ENCODE measurements around the gene RIT2.

RIT2 gene

DNA sequence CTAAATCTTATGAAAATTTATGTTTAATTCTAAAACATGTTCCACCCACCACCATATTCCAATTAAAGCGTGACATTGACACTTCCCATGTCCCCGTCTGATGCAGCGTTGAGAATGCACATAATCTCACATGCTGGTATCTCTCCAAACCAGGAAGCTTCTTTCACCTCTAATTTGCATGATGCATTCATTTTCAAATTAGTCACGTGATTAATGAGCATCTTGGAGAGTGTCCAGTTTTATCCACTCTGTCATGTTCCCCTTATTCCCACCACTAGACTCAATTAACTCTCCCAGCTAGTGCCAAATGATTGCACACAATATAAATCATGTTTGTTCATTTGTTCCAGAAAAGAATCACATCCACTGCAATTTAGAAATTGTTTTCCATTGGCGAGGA lies 105.8 kb downstream of the RIT2 start:
- DNase-seq, result no peak

DNA sequence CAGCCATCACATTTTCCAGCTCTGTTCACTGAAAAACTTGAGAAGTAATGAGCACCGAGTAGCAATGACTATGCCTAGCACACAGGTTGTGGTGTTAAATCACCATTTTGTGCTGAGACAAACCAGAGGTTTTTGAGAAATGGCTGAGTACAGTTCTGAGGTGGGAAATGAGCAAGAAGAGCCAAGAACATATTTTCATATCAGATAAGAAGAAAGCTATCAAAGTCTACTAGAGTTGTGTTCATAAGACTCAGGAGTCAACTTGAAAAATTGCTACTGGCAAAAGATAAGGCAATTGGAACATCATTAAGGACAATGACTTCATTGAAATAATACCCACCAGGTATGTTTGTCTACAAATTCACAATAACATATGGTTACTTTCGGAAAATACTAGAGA lies 108.1 kb downstream of the RIT2 start:
- DNase-seq, result no peak

- DNase-seq, result no peak
Observed at GRCh38 chr18:43004421-43004820, 111.1 kb downstream of the RIT2 start.

DNA sequence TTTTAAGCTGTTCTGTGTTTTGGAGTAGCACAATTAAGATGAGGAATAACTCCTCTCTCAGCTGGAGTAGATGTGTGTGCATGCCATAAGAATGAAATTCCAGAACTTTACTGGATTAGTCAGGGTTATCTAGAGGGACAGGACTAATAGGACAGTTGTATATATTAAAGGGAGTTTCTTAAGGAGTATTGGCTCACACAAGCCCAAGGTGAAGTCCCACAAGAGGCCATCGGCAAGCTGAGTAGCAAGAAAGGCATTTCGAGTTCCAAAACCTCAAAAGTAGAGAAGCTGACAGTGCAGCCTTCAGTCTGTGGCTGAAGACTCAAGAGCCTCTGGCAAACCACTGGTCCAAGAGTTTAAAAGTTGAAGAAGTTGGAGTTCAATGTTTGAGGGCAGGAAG lies 113.7 kb downstream of the RIT2 start:
- DNase-seq, result no peak

GRCh38 chr18:42996824-42997223 lies 118.7 kb downstream of the RIT2 start:
- no peak for DNase-seq

GRCh38 chr18:42980426-42980825 lies 135.1 kb downstream of the RIT2 start:
- no peak for DNase-seq

DNA sequence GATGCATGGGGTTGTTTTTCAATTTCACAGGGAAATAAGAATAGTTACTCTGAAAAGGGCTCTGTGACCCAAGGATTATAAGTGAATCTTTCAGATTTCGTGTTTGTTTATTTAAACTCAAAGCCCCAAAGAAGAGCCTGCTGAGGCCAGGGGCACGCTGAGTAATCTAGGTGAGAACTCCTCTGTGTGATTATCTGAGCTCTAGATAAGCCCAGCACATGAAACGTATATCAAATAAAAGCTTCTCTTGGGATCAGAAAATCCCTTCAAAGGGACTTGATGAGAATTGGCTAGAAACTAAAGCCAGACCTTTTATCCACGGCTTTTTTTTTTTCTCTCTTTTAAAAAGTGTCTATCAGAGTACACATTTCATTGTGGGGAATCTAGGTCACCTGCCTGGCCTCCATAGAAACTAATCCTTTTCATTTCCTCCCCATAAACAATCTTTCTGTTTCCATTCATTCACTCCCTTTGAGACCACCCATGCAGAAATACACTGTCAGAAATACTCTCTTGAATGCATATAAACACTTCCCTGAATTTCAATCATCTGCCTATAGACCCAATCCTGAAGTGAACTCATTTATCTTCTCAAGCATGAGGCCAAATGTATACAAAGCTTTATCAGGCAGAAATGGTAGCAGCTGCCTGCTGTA lies 137.4 kb downstream of the RIT2 start:
- no peak for DNase-seq

DNA sequence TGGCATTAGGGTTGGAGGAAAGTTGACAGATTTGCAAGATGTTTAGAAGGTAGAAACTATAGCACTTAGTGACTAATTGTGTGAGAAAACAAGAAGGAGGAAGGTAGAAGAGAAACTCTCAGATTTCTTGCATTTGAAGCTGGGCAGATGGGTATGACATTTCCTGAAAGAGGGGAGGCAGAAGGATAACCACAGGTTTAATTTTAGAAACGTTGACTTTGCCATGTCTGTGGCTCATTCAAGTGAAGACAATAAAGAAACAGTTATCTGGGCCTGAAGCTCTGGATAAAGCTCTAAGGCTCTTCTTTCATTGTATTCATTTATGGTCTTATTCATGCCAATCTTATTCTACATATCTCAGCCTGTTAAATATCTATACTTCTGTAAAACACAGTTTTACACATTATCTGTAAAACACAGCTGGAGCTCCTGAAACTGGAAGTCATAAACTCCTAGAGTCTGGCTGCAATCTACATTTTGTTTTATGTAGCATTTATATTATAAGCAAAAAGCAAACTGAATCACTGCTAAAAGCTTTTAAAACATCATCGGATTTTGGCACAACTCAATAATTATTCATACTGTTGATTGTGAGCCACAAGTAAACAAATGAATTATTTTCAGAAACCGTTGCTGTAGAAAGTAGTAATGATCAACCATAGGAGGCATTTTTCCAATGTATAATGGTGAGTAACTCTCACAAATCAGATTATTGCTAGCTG lies 138.5 kb downstream of the RIT2 start:
- no peak for DNase-seq

DNA sequence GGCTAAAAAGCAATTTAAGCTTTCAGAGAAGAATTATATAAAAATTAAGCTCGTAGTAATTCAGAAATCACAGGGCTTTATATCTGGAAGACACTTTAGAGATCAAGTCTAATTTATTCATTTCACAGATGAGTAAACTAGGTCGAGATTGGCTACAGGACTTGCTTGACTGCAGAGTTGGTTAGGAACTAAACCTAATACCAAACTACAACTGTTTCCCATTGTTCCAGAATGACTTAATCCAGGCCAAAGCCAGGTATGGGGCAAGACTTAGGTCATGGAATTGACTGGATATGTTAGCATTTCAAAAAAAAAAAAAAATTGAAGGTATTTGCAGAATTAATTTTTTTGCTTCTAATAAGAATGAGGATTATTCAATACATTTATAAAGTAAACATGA lies 146.1 kb downstream of the RIT2 start:
- no peak for DNase-seq

DNA sequence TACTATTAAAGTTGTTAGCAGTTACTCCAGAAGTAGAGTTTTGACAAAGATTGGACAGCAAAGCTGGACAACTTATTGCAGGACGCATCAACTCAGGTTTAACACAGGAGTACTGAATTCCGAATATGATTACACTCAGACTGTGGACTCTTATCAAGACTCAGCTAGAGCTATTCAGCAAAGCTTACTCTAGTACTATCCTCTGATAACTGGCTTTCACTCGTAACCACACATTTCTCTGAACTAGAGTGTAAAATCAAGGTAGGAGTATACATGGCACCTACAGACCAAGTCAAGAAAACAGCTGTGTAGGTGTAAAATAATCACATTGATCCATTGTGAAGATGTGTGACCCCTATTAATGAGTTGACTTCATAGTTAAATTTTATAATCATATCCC lies 154.2 kb downstream of the RIT2 start:
- no peak for DNase-seq

DNA sequence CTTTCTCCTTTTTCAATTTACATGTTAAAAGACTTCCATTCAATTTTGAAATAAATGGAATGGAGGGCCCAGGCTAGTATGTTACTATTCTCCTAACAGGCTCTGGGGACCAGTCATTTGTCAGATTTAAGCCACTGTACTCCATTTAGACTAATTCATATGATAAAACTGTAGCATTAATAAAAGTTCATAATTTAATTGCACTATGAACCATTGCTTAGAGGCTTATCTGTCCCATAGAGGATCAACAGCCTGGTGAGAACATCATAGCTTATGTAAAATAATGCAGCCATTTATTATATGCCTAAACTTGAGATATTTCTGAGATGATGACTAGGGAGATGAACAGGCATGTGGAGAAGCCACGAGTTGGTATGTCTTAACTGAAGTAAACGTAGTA lies 156.0 kb downstream of the RIT2 start:
- DNase-seq, result no peak

DNA sequence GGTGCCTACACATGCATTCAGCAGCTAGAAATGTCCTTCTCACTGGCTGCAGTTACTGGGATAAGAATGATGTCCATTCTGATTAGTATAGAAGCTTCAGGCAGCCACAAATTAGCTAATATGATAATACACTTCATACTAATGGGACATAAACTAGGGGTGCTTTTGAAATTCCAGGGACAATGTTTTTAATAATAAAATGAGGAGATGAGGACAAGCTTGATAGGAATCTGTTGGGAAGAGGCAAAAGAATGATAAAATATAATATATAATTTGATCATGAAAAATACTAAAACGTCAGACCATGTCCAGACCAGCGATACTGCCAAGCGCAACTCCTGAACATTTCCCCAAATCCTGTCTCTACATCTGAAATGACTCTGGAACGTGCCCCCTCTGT lies 157.1 kb downstream of the RIT2 start:
- no peak for DNase-seq

DNA sequence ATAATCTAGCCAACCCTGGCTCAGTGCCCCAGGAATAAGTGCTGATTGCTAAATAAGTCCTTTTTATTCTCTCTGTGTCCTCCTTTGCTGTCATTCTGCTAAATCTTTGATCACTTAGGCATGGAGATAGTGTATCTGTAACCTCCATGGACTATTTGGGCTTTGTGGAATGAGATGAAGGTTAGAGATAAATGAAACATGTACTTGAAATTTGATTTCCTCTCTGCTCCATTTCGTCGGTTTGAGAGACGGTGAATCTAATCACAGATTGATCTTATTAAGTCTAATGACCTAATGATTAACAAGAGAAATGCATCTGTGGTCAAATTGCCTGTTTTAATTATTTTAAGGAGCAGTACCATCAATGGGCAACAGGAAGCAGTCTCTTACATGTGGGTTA lies 159.2 kb downstream of the RIT2 start:
- DNase-seq, result no peak

DNA sequence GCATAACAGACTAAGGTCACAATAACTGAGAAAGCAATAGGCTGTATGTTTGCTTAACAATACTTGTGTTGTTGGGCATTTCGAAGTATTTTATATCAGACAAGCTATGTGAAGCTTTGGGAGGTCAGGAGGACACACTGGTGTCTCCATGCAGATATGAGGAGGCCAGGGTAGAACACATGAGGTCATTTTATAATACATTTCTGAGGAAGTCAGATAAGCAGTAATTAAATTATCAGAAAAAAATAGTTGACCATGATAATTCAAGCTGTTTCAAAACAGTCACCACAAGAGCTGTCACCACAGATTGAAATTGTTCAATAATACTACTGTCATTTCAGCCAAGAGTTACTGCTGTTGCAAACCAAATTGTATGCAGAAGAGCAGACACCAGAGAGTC lies 160.6 kb downstream of the RIT2 start:
- no peak for DNase-seq

- DNase-seq, result no peak
Observed at GRCh38 chr18:42953306-42953705, 162.2 kb downstream of the RIT2 start.

- DNase-seq, result no peak
Observed at GRCh38 chr18:42950732-42951131, 164.8 kb downstream of the RIT2 start.

GRCh38 chr18:42948831-42949230 lies 166.7 kb downstream of the RIT2 start:
- DNase-seq, result no peak

GRCh38 chr18:42941860-42942259 lies 173.6 kb downstream of the RIT2 start:
- DNase-seq, result no peak

DNA sequence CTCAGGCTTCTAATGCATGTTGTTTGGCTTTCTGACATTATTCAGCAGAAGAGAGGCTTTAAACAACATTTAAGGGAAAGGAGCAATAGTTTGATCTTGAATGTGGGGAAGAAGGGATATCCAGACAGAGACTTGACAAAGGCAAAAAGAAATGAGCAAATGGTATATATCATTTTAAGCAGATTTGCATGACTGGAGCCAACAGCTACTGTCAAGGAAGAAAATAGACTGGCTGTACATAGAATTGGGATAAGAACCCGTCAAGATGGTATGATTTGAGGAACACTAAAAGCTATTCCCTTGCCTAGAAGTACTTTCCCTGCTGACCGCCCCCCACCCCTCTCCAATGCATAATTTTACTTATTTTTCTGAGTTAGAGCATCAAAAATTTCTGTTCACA lies 174.5 kb downstream of the RIT2 start:
- DNase-seq, result no peak

GRCh38 chr18:42937436-42937835 lies 178.0 kb downstream of the RIT2 start:
- DNase-seq, result no peak

DNA sequence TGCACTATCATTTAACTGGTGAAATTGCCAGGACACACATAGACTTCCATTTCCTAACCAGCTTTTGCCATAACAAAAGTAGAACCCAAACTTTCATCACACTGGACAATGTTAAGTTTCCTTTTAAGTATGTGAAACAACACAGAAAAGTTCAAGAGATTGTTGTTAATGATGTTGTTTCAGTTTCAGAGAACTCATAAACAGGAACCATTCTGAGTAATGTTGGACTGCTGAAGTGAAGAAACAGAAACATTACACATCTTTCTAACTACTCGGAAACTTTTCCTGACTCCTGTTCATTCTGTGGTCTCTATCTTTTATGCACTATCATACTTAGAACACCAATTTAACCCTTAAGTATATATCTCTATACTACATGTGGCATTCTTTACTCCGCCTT lies 179.2 kb downstream of the RIT2 start:
- DNase-seq, result no peak

- no peak for DNase-seq
Observed at GRCh38 chr18:42931491-42931890, 184.0 kb downstream of the RIT2 start.

GRCh38 chr18:42929857-42930256 lies 185.6 kb downstream of the RIT2 start:
- no peak for DNase-seq

DNA sequence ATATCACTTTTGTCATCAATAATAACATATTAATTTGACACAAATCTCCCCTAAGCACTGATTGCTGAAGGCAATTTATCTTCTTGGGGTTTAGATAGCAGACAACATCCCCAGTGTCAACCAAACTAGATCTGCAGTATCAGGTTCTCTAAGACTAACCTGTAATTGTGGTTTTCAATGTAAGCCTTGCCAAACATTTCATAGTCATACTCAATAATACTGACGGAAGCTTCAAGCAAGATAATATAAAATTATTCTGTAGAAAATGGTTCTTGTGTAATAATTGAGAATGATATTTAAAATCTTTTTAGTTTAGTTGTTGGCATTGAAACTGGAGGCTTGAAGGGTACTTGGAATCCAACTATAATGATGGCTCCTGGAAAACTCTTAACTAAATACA lies 186.3 kb downstream of the RIT2 start:
- DNase-seq, result no peak

GRCh38 chr18:42925036-42925435 lies 190.4 kb downstream of the RIT2 start:
- DNase-seq, result no peak
